ENCODE results near the gene TRMT11.

- TF ChIP-seq CTCF (IDR thresholded peaks at IDR 0.05; ENCODE audit: low read length) (no peak), EZH2 (IDR thresholded peaks at IDR 0.05; ENCODE audit: borderline replicate concordance, low read length) (no peak)
These were observed 7.2 kb upstream of the TRMT11 start for GRCh38 chr6:125979101-125979500.
